PC-9 (cell line): ENCODE measurements around the gene COL18A1. TPM values are rescaled to one million over a fixed set of nuclear protein-coding genes. Genes with fewer than 3 reads are reported as not detected.

Source experiments
- BruUV-seq: library from RNA; stranded (reverse); fragments of 400-500 nt; replicated peaks from 2 replicates; lab custom pipeline; 2021; lab: Mats Ljungman, UMichigan
- CTCF ChIA-PET: fragments of 300-600 bp; sonication (Branson Sonifier 250); formaldehyde crosslinking; loops from one replicate; lab custom pipeline; 2022; ENCODE audit warnings: antibody characterized with exemption; lab: Charles Lee
- POLR2A ChIA-PET: fragments of 300-600 bp; sonication (Branson Sonifier 250); formaldehyde crosslinking; loops from one replicate; lab custom pipeline; 2022; ENCODE audit warnings: antibody characterized with exemption; ENCODE audit not compliant: unreplicated experiment; lab: Charles Lee
- DNase-seq, 2 experiments: peaks; one replicate each; pipeline versions ENCODE4 v3.0.0 to v3.0.0-alpha.2; 2015 to 2022; ENCODE audit warnings: mixed read lengths in 1 of 2
- H2AFZ ChIP-seq: fragments of 200-600 bp; sonication (generic); 2 replicates; pipeline ENCODE4 v1.8.1; 2017; ENCODE audit warnings: antibody characterized with exemption
- H3F3A ChIP-seq: fragments of 200-600 bp; sonication (generic); 2 replicates; pipeline ENCODE4 v1.8.1; 2017; ENCODE audit warnings: antibody characterized with exemption, mild to moderate bottlenecking, low read depth; ENCODE audit not compliant: insufficient read depth
- H3K27ac ChIP-seq: fragments of 200-600 bp; sonication (generic); 2 replicates; pipeline ENCODE4 v1.6.1; 2016; ENCODE audit warnings: mixed run types
- H3K27me3 ChIP-seq: fragments of 200-600 bp; sonication (generic); 2 replicates; pipeline ENCODE4 v1.6.1; 2016; ENCODE audit warnings: low read depth, mixed run types; ENCODE audit not compliant: insufficient read depth
- H3K36me3 ChIP-seq: fragments of 200-600 bp; sonication (generic); 2 replicates; pipeline ENCODE4 v1.6.1; 2016; ENCODE audit warnings: low read depth, mixed run types
- H3K4me1 ChIP-seq: fragments of 200-600 bp; sonication (generic); replicated peaks from 2 replicates; pipeline ENCODE4 v1.6.1; 2016; ENCODE audit warnings: mixed run types; ENCODE audit not compliant: insufficient read depth
- H3K4me2 ChIP-seq: fragments of 200-600 bp; sonication (generic); 2 replicates; pipeline ENCODE4 v1.6.1; 2017; ENCODE audit warnings: mixed run types
- H3K4me3 ChIP-seq: fragments of 200-600 bp; sonication (generic); 2 replicates; pipeline ENCODE4 v1.6.1; 2016; ENCODE audit warnings: mixed run types
- H3K79me2 ChIP-seq: fragments of 200-600 bp; sonication (generic); 2 replicates; pipeline ENCODE4 v1.6.1; 2017; ENCODE audit warnings: low read depth, mixed run types
- H3K9me2 ChIP-seq: fragments of 200-600 bp; sonication (generic); 2 replicates; pipeline ENCODE4 v1.8.1; 2017; ENCODE audit warnings: mild to moderate bottlenecking; ENCODE audit not compliant: insufficient read depth
- H3K9me3 ChIP-seq: fragments of 200-600 bp; sonication (generic); 2 replicates; pipeline ENCODE4 v1.8.1; 2016; ENCODE audit warnings: low read depth; ENCODE audit not compliant: insufficient read depth
- H4K20me1 ChIP-seq: fragments of 200-600 bp; sonication (generic); 2 replicates; pipeline ENCODE4 v1.8.1; 2017; ENCODE audit not compliant: insufficient read depth
- EZH2 ChIP-seq: fragments of 200-600 bp; sonication (generic); IDR thresholded peaks from 2 replicates; pipeline ENCODE4 v1.8.0; 2017; ENCODE audit warnings: antibody characterized with exemption, low read depth
- intact Hi-C: fragments of 100-400 bp; cut with micrococcal nuclease; formaldehyde crosslinking; loops from one replicate; pipeline ENCODE4 v1.10.0; 2022; ENCODE audit not compliant: unreplicated experiment
- total RNA-seq: library from RNA; stranded (reverse); gene quantifications from 2 replicates; pipeline ENCODE4 v1.2.3, GENCODE V29; 2021
- TF ChIP-seq, protein P1 (sequence below): fragments of 200-600 bp; sonication (generic); conservative IDR thresholded peaks from 2 replicates; pipeline ENCODE4 v1.6.1; 2017; ENCODE audit warnings: mixed run types, antibody characterized with exemption, mild to moderate bottlenecking, moderate library complexity

Gene COL18A1
- total RNA-seq, 1 experiment from 2014 or later, result 82.4 TPM

- ChIA-PET CTCF (no interaction called here), POLR2A (no interaction called here)
- Histone ChIP-seq H3K36me3 (no peaks in the 10 kb centered on the region), H3K4me3 (no peak overlapping the region), H3K27me3 (peaks cover 6% of the 10 kb centered on the region; the same call in 1 of the 2 replicates), H3K9me3 (no peaks in the 10 kb centered on the region), H2AFZ (no peak overlapping the region), H4K20me1 (no peaks in the 10 kb centered on the region), H3F3A (no peaks in the 10 kb centered on the region), H3K27ac (no peak overlapping the region), H3K79me2 (no peaks in the 10 kb centered on the region), H3K4me1 (no peaks in the 10 kb centered on the region), H3K4me2 (no peak overlapping the region), H3K9me2 (no peaks in the 10 kb centered on the region)
- intact Hi-C loops, result no loop called here
- DNase-seq, result no peak
- no TSS peak for BruUV-seq
- TF ChIP-seq, protein P1, sequence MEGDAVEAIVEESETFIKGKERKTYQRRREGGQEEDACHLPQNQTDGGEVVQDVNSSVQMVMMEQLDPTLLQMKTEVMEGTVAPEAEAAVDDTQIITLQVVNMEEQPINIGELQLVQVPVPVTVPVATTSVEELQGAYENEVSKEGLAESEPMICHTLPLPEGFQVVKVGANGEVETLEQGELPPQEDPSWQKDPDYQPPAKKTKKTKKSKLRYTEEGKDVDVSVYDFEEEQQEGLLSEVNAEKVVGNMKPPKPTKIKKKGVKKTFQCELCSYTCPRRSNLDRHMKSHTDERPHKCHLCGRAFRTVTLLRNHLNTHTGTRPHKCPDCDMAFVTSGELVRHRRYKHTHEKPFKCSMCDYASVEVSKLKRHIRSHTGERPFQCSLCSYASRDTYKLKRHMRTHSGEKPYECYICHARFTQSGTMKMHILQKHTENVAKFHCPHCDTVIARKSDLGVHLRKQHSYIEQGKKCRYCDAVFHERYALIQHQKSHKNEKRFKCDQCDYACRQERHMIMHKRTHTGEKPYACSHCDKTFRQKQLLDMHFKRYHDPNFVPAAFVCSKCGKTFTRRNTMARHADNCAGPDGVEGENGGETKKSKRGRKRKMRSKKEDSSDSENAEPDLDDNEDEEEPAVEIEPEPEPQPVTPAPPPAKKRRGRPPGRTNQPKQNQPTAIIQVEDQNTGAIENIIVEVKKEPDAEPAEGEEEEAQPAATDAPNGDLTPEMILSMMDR, result no peak
- no peak for TF ChIP-seq EZH2
Measured at GRCh38 chr21:45391743-45392572, 13.0 kb upstream of the COL18A1 start.

DNA sequence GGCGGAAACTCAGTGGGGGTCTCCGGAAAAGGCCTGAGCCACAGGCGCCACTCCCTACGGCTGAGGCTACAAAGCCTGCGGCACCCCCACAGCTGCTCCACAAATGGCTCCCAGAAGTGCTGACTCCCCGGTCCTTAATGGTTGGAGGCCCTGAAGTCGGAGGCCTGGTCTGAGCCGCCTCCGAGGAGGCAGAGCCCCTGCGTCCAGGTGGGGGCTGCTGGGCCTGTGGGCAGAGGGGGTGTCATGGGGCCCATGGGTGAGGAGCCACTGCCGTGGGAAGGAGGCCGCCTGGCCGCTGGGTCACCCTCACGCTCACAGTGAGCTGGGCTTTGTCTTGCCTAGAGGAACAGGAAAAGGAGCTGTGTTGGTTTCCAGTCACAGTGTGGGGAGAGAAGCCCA is 12.4 kb upstream of the COL18A1 start:
- H3K27ac ChIP-seq, result no peak overlapping the region
- H3K4me3 ChIP-seq, result no peak overlapping the region
- no peaks in the 10 kb centered on the region for H3K36me3 ChIP-seq
- TF ChIP-seq, protein P1, result no peak
- TF ChIP-seq EZH2, result no peak
- H3K79me2 ChIP-seq, result no peaks in the 10 kb centered on the region
- H3K4me1 ChIP-seq, result no peaks in the 10 kb centered on the region
- ChIA-PET CTCF (no interaction called here), POLR2A (no interaction called here)
- intact Hi-C loops, result no loop called here
- H3K4me2 ChIP-seq, result no peak overlapping the region
- H3K9me3 ChIP-seq, result no peaks in the 10 kb centered on the region
- no peak for DNase-seq
- BruUV-seq, result no TSS peak
- no peaks in the 10 kb centered on the region for H3F3A ChIP-seq
- no peaks in the 10 kb centered on the region for H3K9me2 ChIP-seq
- H2AFZ ChIP-seq, result no peak overlapping the region
- H3K27me3 ChIP-seq, result peaks cover 6% of the 10 kb centered on the region; the same call in 1 of the 2 replicates
- no peaks in the 10 kb centered on the region for H4K20me1 ChIP-seq

- Histone ChIP-seq H3K4me2 (no peak overlapping the region), H4K20me1 (no peaks in the 10 kb centered on the region), H3K4me1 (no peaks in the 10 kb centered on the region), H2AFZ (no peak overlapping the region), H3K36me3 (no peaks in the 10 kb centered on the region), H3K27me3 (peaks cover 6% of the 10 kb centered on the region; the same call in 1 of the 2 replicates), H3K79me2 (no peaks in the 10 kb centered on the region), H3F3A (no peaks in the 10 kb centered on the region), H3K9me3 (no peaks in the 10 kb centered on the region), H3K9me2 (no peaks in the 10 kb centered on the region), H3K4me3 (no peak overlapping the region), H3K27ac (no peak overlapping the region)
- intact Hi-C loops, result no loop called here
- CTCF ChIA-PET, result no interaction called here
- DNase-seq, result no peak
- no TSS peak for BruUV-seq
- TF ChIP-seq, protein P1, result no peak
- TF ChIP-seq EZH2, result no peak
- POLR2A ChIA-PET, result no interaction called here
Measured at GRCh38 chr21:45393021-45393420, 11.9 kb upstream of the COL18A1 start.
